ENCODE measurements around the gene CGNL1. TPM values are rescaled to one million over a fixed set of nuclear protein-coding genes. Genes with fewer than 3 reads are reported as not detected.
A peak's percentile ranks its signal among the peaks of the same experiment; 100 is the strongest.

CGNL1 gene
- polyA plus RNA-seq, 2 of the 4 experiments (the other 2 are of a cell fraction) = 1.4 to 1.8 TPM

DNA sequence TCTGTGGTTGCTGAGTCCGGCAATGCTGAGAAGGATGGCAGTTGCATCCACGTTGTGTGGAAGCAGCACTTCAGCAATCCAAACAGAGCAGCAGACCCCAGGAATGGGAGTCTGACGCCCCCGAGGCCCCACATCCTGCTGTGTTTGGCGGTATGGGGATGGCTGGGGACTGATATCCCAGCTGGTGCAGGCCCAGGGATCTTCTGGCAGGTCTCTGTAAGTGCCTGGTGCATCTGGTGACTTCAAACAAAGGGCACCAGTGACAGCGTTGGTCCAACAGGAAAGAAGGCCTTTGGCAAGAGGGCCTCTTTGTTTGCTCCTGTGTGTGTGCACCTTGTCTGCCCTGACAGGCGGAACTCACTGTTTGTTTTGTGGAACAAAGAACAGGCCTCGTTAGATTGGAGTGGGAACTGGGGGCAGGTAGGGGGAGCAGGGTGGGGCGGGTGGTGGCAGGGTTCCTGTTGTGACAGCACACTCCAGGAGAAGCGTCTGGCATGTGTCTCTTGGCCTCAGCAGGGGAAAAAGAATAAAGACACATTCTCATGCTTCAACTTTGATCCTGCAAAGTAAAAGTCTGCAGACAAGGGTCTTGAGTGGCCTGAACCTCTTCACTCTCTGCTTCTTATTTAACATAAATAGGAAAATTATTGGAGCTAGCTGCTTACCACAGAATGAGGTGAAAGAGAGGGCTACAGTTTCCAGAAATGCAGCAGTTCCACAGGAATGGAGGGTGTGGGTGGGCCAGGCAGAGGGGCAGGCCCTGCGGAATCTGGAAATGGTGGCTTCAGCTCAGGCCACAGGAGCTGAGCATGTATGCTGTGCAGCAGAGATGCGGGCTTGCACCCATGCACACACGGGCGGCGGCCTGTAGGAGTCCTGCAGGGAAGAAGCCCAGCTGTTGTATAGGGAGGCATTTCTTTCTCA lies 120.9 kb downstream of the CGNL1 start:
- Histone ChIP-seq H3K9me3 (no peaks in the 10 kb centered on the region), H3K4me2 (no peak overlapping the region), H3K4me3 (no peak overlapping the region), H3K27ac (no peak overlapping the region), H3K4me1 (peaks cover 16% of the 10 kb centered on the region)
- ChIA-PET CTCF (interaction anchor here (0.9 kb wide), 1 partner anchor 45 kb away, joined by 3 read pairs; no protein-coding TSS in a partner anchor), POLR2A (no interaction called here)
- DNase-seq (ENCODE audit: low read depth in 1 of 2, low spot score in 1 of 2) = peak in 1 of 2 experiments; percentile 16
- TF ChIP-seq MAZ (IDR thresholded peaks at IDR 0.05; ENCODE audit: borderline replicate concordance, low read depth, low read length) (no peak), POLR2A (IDR thresholded peaks at IDR 0.05; ENCODE audit: low read length) (no peak), ZC3H11A (IDR thresholded peaks at IDR 0.05) (no peak), EHMT2 (IDR thresholded peaks at IDR 0.05; ENCODE audit: low read depth) (no peak), RAD21 (conservative IDR thresholded peaks at IDR 0.05 in 1 of 2, IDR thresholded peaks at IDR 0.05 in 1 of 2) (no peak), CHD4 (IDR thresholded peaks at IDR 0.05; ENCODE audit: borderline replicate concordance) (no peak), RCOR1 (IDR thresholded peaks at IDR 0.05; ENCODE audit: low read depth, low read length) (no peak), KDM5A (IDR thresholded peaks at IDR 0.05) (no peak), BHLHE40 (IDR thresholded peaks at IDR 0.05; ENCODE audit: low read depth, low read length) (no peak), SMC3 (IDR thresholded peaks at IDR 0.05) (no peak), HOXB5 (CRISPR knock-in tag; IDR thresholded peaks at IDR 0.05) (no peak), CHD2 (IDR thresholded peaks at IDR 0.05; ENCODE audit: low read length, partially characterized antibody) (no peak)
- TF ChIP-seq, protein P1, sequence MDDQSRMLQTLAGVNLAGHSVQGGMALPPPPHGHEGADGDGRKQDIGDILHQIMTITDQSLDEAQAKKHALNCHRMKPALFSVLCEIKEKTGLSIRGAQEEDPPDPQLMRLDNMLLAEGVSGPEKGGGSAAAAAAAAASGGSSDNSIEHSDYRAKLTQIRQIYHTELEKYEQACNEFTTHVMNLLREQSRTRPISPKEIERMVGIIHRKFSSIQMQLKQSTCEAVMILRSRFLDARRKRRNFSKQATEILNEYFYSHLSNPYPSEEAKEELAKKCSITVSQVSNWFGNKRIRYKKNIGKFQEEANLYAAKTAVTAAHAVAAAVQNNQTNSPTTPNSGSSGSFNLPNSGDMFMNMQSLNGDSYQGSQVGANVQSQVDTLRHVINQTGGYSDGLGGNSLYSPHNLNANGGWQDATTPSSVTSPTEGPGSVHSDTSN (IDR thresholded peaks at IDR 0.05) = no peak
- TF ChIP-seq, protein P2, sequence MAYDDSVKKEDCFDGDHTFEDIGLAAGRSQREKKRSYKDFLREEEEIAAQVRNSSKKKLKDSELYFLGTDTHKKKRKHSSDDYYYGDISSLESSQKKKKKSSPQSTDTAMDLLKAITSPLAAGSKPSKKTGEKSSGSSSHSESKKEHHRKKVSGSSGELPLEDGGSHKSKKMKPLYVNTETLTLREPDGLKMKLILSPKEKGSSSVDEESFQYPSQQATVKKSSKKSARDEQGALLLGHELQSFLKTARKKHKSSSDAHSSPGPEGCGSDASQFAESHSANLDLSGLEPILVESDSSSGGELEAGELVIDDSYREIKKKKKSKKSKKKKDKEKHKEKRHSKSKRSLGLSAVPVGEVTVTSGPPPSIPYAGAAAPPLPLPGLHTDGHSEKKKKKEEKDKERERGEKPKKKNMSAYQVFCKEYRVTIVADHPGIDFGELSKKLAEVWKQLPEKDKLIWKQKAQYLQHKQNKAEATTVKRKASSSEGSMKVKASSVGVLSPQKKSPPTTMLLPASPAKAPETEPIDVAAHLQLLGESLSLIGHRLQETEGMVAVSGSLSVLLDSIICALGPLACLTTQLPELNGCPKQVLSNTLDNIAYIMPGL (CRISPR knock-in tag; IDR thresholded peaks at IDR 0.05; ENCODE audit: borderline replicate concordance) = no peak
- TF ChIP-seq, protein P3, sequence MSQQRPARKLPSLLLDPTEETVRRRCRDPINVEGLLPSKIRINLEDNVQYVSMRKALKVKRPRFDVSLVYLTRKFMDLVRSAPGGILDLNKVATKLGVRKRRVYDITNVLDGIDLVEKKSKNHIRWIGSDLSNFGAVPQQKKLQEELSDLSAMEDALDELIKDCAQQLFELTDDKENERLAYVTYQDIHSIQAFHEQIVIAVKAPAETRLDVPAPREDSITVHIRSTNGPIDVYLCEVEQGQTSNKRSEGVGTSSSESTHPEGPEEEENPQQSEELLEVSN (IDR thresholded peaks at IDR 0.05; ENCODE audit: borderline replicate concordance, low read depth) = no peak
- TF ChIP-seq, protein P4, sequence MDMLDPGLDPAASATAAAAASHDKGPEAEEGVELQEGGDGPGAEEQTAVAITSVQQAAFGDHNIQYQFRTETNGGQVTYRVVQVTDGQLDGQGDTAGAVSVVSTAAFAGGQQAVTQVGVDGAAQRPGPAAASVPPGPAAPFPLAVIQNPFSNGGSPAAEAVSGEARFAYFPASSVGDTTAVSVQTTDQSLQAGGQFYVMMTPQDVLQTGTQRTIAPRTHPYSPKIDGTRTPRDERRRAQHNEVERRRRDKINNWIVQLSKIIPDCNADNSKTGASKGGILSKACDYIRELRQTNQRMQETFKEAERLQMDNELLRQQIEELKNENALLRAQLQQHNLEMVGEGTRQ (IDR thresholded peaks at IDR 0.05) = no peak
- TF ChIP-seq, protein P5, sequence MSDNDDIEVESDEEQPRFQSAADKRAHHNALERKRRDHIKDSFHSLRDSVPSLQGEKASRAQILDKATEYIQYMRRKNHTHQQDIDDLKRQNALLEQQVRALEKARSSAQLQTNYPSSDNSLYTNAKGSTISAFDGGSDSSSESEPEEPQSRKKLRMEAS (IDR thresholded peaks at IDR 0.05) = no peak
- TF ChIP-seq, protein P6, sequence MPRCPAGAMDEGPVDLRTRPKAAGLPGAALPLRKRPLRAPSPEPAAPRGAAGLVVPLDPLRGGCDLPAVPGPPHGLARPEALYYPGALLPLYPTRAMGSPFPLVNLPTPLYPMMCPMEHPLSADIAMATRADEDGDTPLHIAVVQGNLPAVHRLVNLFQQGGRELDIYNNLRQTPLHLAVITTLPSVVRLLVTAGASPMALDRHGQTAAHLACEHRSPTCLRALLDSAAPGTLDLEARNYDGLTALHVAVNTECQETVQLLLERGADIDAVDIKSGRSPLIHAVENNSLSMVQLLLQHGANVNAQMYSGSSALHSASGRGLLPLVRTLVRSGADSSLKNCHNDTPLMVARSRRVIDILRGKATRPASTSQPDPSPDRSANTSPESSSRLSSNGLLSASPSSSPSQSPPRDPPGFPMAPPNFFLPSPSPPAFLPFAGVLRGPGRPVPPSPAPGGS (IDR thresholded peaks at IDR 0.05) = no peak
- no peak for FAIRE-seq
- WGBS (ENCODE audit: missing lambda C conversion rate) = 75% methylated on average over 15 of the region's 15 CpGs
- 0 out of 6 replicates have a peak, but pooled peaks of 1 of the 2 experiments have one; percentile 18 for ATAC-seq

DNA sequence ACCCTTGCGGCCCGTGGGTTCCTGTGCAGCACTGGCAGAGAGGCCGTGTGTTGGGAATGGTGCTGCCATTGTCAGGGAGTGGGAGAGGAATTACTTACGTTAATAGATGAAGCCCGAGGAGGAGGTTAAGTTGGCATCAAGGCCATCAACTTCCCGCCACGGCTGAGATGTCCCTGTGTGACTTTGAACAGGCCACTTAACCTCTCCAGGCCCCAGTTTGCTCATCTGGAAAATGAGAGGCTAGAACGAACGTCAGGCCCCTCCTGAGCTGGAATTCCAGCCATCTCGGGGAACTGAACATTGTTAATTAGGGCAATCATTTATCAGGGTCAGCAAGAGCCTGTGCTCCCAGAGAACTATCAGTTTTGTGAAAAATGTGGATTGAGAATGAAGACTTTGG lies 124.0 kb downstream of the CGNL1 start:
- WGBS (ENCODE audit: missing lambda C conversion rate) = 78% methylated on average over 10 of the region's 10 CpGs
- TF ChIP-seq POLR2AphosphoS2 (conservative IDR thresholded peaks at IDR 0.05; ENCODE audit: low read length) (no peak), RCOR1 (IDR thresholded peaks at IDR 0.05; ENCODE audit: low read depth, low read length) (no peak), CHD2 (IDR thresholded peaks at IDR 0.05; ENCODE audit: low read length, partially characterized antibody) (no peak), KDM1A (IDR thresholded peaks at IDR 0.05; ENCODE audit: low read depth) (no peak), POLR2A (IDR thresholded peaks at IDR 0.05; ENCODE audit: low read length) (no peak), ZNF302 (CRISPR knock-in tag; IDR thresholded peaks at IDR 0.05) (no peak), PHF8 (IDR thresholded peaks at IDR 0.05; ENCODE audit: borderline replicate concordance, low read depth) (no peak), HOXB5 (CRISPR knock-in tag; IDR thresholded peaks at IDR 0.05) (no peak), CHD4 (IDR thresholded peaks at IDR 0.05; ENCODE audit: borderline replicate concordance) (no peak), TFCP2L1 (CRISPR knock-in tag; IDR thresholded peaks at IDR 0.05) (no peak), HEYL (CRISPR knock-in tag; IDR thresholded peaks at IDR 0.05) (no peak), CEBPB (IDR thresholded peaks at IDR 0.05) (no peak), MAZ (IDR thresholded peaks at IDR 0.05; ENCODE audit: borderline replicate concordance, low read depth, low read length) (no peak), CBX8 (IDR thresholded peaks at IDR 0.05) (no peak), RARB (CRISPR knock-in tag; IDR thresholded peaks at IDR 0.05) (no peak), FOXS1 (CRISPR knock-in tag; IDR thresholded peaks at IDR 0.05) (no peak)
- TF ChIP-seq, protein P7, sequence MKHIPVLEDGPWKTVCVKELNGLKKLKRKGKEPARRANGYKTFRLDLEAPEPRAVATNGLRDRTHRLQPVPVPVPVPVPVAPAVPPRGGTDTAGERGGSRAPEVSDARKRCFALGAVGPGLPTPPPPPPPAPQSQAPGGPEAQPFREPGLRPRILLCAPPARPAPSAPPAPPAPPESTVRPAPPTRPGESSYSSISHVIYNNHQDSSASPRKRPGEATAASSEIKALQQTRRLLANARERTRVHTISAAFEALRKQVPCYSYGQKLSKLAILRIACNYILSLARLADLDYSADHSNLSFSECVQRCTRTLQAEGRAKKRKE (CRISPR knock-in tag; IDR thresholded peaks at IDR 0.05; ENCODE audit: low read depth) = no peak

More for the DNA sequence above, 124.0 kb downstream of the CGNL1 start:
- Histone ChIP-seq H3K4me1 (peaks cover 39% of the 10 kb centered on the region), H3K27ac (no peak overlapping the region), H3K4me2 (no peak overlapping the region), H3K4me3 (no peak overlapping the region), H3K9me3 (no peaks in the 10 kb centered on the region)
- ChIA-PET CTCF (interaction anchor here (0.9 to 1.3 kb wide), 5 partner anchors 18 to 194 kb away, joined by 3 to 6 read pairs (median 3); no protein-coding TSS in a partner anchor), POLR2A (no interaction called here)
- DNase-seq (ENCODE audit: low read depth in 1 of 2, low spot score in 1 of 2) = no peak
- FAIRE-seq = no peak
- ATAC-seq = no peak
